Large intestine (tissue), 3 donors: Measurements from ENCODE around the gene ANKRD11. TPM values are rescaled to one million over a fixed set of nuclear protein-coding genes. Genes with fewer than 3 reads are reported as not detected.

Experiments used
- DNase-seq, 2 donors: peaks; one replicate each; pipeline versions ENCODE4 v3.0.0 to v3.0.0-alpha.2; 2013
- H3K27ac ChIP-seq: one replicate; pipeline ENCODE4 v1.5.1; 2013; ENCODE audit warnings: low read length
- H3K27me3 ChIP-seq: 2 replicates; pipeline ENCODE4 v1.6.1; 2013; ENCODE audit warnings: low read length; ENCODE audit not compliant: control insufficient read depth, insufficient read depth
- H3K36me3 ChIP-seq: 2 replicates; pipeline ENCODE4 v1.6.1; 2013; ENCODE audit warnings: low read length; ENCODE audit not compliant: control insufficient read depth, insufficient read depth
- H3K4me1 ChIP-seq: one replicate; pipeline ENCODE4 v1.6.1; 2013; ENCODE audit warnings: low read length; ENCODE audit not compliant: control insufficient read depth, insufficient read depth
- H3K4me3 ChIP-seq: one replicate; pipeline ENCODE4 v1.5.1; 2013; ENCODE audit warnings: low read length
- H3K9me3 ChIP-seq: one replicate; pipeline ENCODE4 v1.6.1; 2013; ENCODE audit warnings: mild to moderate bottlenecking, low read depth, low read length, moderate library complexity; ENCODE audit not compliant: control insufficient read depth
- WGBS: methylation state at CpG from one replicate; pipeline ENCODE4 v1.1.5; 2013; ENCODE audit warnings: low lambda C conversion rate; ENCODE audit not compliant: insufficient coverage; 5-methylcytosine and 5-hydroxymethylcytosine counted together
- polyA plus RNA-seq: library from polyadenylated mRNA; unstranded; fragments of 120-200 nt; gene quantifications from one replicate; pipeline ENCODE4 v1.2.1, GENCODE V29; 2013

ANKRD11 gene
- polyA plus RNA-seq, 1 donor = 83.9 TPM

- 80% methylated on average over 2 of the region's 16 CpGs for WGBS
- no peak for DNase-seq
- Histone ChIP-seq H3K4me1 (no peaks in the 10 kb centered on the region), H3K27ac (no peak overlapping the region), H3K27me3 (no peaks in the 10 kb centered on the region), H3K36me3 (peaks cover 92% of the 10 kb centered on the region), H3K4me3 (no peak overlapping the region), H3K9me3 (no peaks in the 10 kb centered on the region)
Measured at GRCh38 chr16:89529097-89529496, 38.7 kb upstream of the ANKRD11 start.

DNA sequence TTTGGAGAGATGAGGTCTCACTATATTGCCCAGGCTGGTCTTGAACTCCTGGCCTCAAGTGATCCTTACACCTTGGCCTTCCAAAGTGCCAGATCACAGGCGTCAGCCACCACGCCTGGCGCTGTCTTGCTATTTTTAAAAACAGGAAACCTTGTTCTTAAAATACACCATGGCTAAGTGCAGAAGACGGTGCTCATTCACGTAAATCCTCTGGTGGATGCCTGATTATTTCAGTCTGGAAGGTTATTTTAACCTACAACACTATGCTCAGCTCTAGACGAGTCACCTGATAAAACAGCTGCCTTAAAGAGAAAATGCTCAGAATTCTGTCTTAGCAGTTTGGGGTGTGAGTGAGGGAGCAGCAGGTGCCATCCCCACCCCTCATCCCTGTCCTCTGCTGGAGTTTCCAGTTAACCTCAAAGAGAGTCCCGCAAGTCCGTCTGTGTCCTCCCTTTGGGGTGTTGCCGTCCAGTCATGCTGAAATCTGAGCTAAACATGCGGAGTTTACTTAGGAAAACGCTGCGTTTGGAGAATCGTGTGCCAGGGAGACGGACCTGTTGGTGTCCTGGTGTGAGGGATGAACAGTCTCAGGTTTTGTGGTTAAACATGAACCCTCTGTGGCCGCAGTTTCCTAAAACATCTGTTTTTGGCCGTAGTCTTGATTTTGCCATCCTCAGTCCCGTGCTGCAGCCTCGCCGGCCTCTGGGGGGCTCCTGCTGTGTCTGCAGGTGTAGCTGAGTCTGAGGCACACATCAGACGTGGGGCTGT, 35.0 kb upstream of the ANKRD11 start:
- H3K27me3 ChIP-seq = no peaks in the 10 kb centered on the region
- no CpG with 5 or more reads among the region's 20 CpGs for WGBS
- H3K36me3 ChIP-seq = peaks cover 88% of the 10 kb centered on the region
- H3K9me3 ChIP-seq = no peaks in the 10 kb centered on the region
- H3K4me3 ChIP-seq = no peak overlapping the region
- no peaks in the 10 kb centered on the region for H3K4me1 ChIP-seq
- no peak overlapping the region for H3K27ac ChIP-seq
- no peak for DNase-seq

GRCh38 chr16:89523680-89524344, 33.5 kb upstream of the ANKRD11 start:
- Histone ChIP-seq H3K9me3 (no peaks in the 10 kb centered on the region), H3K36me3 (peaks cover 92% of the 10 kb centered on the region), H3K27ac (no peak overlapping the region), H3K4me3 (no peak overlapping the region), H3K27me3 (no peaks in the 10 kb centered on the region), H3K4me1 (no peaks in the 10 kb centered on the region)
- no CpG with 5 or more reads among the region's 32 CpGs for WGBS
- DNase-seq = no peak

- Histone ChIP-seq H3K27me3 (no peaks in the 10 kb centered on the region), H3K27ac (no peak overlapping the region), H3K36me3 (peaks cover 95% of the 10 kb centered on the region), H3K4me3 (no peak overlapping the region), H3K4me1 (no peaks in the 10 kb centered on the region), H3K9me3 (peaks cover 10% of the 10 kb centered on the region)
- 100% methylated on average over 1 of the region's 31 CpGs for WGBS
- no peak for DNase-seq
Measured at GRCh38 chr16:89522287-89522686, 31.9 kb upstream of the ANKRD11 start.

DNA sequence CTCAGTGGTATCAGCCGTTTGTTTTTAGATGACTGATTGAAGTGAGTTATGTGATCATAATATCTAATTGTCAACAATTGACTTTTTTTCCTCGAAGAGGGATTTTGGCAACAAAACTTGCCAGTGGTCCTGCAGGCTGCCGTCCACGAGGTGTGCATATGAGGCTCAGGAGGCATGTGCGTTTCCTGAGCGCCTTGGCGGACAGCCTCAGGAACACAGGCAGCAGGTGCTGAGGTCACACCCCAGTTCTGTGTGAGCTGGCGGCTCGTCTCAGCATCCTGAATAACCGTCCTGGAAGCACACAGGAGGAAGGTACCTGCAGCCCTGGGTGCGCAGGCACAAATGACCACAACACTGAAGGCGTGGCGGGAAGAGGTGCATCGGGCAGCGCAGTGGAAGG, 29.5 kb upstream of the ANKRD11 start:
- peaks cover 10% of the 10 kb centered on the region for H3K9me3 ChIP-seq
- no peaks in the 10 kb centered on the region for H3K27me3 ChIP-seq
- H3K4me1 ChIP-seq = no peaks in the 10 kb centered on the region
- no peak overlapping the region for H3K4me3 ChIP-seq
- peaks cover 86% of the 10 kb centered on the region for H3K36me3 ChIP-seq
- WGBS = no CpG with 5 or more reads among the region's 15 CpGs
- DNase-seq = no peak
- no peak overlapping the region for H3K27ac ChIP-seq

DNA sequence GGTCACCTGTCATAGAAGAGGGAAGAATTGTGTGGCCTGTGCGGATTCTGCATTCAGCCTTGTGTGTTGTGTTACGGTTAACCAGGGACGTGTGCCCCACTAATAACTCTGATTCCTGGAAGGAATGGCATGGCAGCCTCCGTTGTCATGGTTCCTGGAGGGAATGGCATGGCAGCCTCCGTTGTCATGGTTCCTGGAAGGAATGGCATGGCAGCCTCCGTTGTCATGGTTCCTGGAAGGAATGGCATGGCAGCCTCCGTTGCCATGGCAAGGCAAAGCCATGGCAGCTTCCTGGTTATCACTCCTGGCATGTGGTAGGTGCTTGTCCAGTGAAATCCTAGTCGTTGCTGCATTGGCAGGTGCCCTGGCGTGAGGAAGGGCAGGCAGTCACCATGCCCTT, 26.8 kb upstream of the ANKRD11 start:
- peaks cover 10% of the 10 kb centered on the region for H3K9me3 ChIP-seq
- no peak overlapping the region for H3K27ac ChIP-seq
- DNase-seq = no peak
- WGBS = no CpG with 5 or more reads among the region's 9 CpGs
- H3K4me1 ChIP-seq = no peaks in the 10 kb centered on the region
- no peaks in the 10 kb centered on the region for H3K27me3 ChIP-seq
- H3K36me3 ChIP-seq = peaks cover 80% of the 10 kb centered on the region
- no peak overlapping the region for H3K4me3 ChIP-seq

GRCh38 chr16:89512453-89512852, 22.1 kb upstream of the ANKRD11 start:
- H3K4me3 ChIP-seq = no peak overlapping the region
- no peak for DNase-seq
- peaks cover under 1% of the 10 kb centered on the region for H3K9me3 ChIP-seq
- WGBS = 88% methylated on average over 3 of the region's 9 CpGs
- H3K27ac ChIP-seq = no peak overlapping the region
- peaks cover 8% of the 10 kb centered on the region for H3K4me1 ChIP-seq
- peaks cover 54% of the 10 kb centered on the region for H3K36me3 ChIP-seq
- H3K27me3 ChIP-seq = no peaks in the 10 kb centered on the region

GRCh38 chr16:89511374-89511773, 21.0 kb upstream of the ANKRD11 start:
- Histone ChIP-seq H3K4me1 (peaks cover 18% of the 10 kb centered on the region), H3K27me3 (no peaks in the 10 kb centered on the region), H3K27ac (no peak overlapping the region), H3K9me3 (no peaks in the 10 kb centered on the region), H3K4me3 (no peak overlapping the region), H3K36me3 (peaks cover 46% of the 10 kb centered on the region)
- whole genome bisulfite sequencing = no CpG with 5 or more reads among the region's 8 CpGs
- DNase-seq = no peak

GRCh38 chr16:89510526-89510925, 20.2 kb upstream of the ANKRD11 start:
- Histone ChIP-seq H3K4me1 (peaks cover 26% of the 10 kb centered on the region), H3K27ac (no peak overlapping the region), H3K4me3 (no peak overlapping the region), H3K36me3 (peaks cover 38% of the 10 kb centered on the region), H3K9me3 (no peaks in the 10 kb centered on the region), H3K27me3 (no peaks in the 10 kb centered on the region)
- WGBS = no CpG with 5 or more reads among the region's 9 CpGs
- DNase-seq = no peak

DNA sequence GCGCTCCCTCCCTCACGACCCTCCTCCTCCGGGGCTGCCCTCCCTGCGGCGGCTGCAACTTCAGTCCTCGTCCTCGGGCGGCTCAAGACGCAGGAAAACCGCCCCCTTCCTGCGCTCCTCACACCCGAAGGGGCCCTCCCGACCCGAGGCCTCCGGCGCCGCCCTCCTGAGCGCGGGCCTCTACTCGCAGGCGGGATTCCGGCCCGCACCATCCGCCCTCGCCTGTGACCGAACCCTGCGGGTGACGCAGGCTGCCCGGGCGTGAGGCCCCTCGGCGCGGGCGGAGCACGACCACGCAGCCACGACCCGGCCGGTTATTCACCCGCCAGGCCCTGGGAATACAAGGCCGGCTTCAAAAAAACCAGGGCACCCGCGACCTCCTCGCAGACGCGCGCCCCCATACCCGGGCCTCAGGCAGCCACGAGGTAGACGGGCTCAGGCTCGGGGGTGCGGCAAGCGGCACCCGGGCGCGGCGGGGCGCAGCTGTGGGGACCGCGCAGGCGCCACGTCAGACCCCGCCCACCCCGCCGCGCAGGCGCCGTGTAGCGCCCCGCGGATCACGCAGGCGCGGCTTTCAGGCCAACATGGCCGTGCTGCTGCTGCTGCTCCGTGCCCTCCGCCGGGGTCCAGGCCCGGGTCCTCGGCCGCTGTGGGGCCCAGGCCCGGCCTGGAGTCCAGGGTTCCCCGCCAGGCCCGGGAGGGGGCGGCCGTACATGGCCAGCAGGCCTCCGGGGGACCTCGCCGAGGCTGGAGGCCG, 17.7 kb upstream of the ANKRD11 start, which contains the start of gene SPG7:
SPG7 (plus strand) TSS at position 570 of the 757 bp plus-strand sequence; CDS start at position 585, 15 bp downstream.
- Histone ChIP-seq H3K27ac (peak within 1 kb of the TSS; percentile 92), H3K9me3 (no peaks in the 10 kb centered on the region), H3K36me3 (peaks cover 22% of the 10 kb centered on the region), H3K4me1 (peaks cover 36% of the 10 kb centered on the region), H3K4me3 (peak within 1 kb of the TSS; percentile 72), H3K27me3 (no peaks in the 10 kb centered on the region)
- peak; percentile 93 to 96 for DNase-seq
- no CpG with 5 or more reads among the region's 90 CpGs for WGBS
